Lower lobe of right lung (tissue), 2 donors: ENCODE measurements around the gene YES1. TPM values are rescaled to one million over a fixed set of nuclear protein-coding genes. Genes with fewer than 3 reads are reported as not detected.

ENCODE experiments used
- ATAC-seq, 2 donors: fragments of 200-7000 bp; cut with Tn5 transposase; one replicate each; pipeline ENCODE4 v1.9.1; 2020 to 2022; ENCODE audit warnings: mild to moderate bottlenecking in 2 of 2, moderate library complexity in 2 of 2
- DNase-seq: peaks from one replicate; pipeline ENCODE4 v3.0.0-alpha.2; 2020
- H3K27ac ChIP-seq: fragments of 200-600 bp; one replicate; pipeline ENCODE4 v1.8.0; 2022
- H3K27me3 ChIP-seq: fragments of 200-600 bp; one replicate; pipeline ENCODE4 v1.8.0; 2022; ENCODE audit warnings: low read depth
- H3K36me3 ChIP-seq: fragments of 200-600 bp; one replicate; pipeline ENCODE4 v1.8.0; 2022; ENCODE audit warnings: mild to moderate bottlenecking
- H3K4me1 ChIP-seq: fragments of 200-600 bp; one replicate; pipeline ENCODE4 v1.8.0; 2022
- H3K4me3 ChIP-seq: fragments of 200-600 bp; one replicate; pipeline ENCODE4 v1.8.0; 2022; ENCODE audit warnings: mild to moderate bottlenecking
- H3K9me3 ChIP-seq: fragments of 200-600 bp; one replicate; pipeline ENCODE4 v1.8.0; 2022
- intact Hi-C: fragments of 100-400 bp; cut with DNase I; formaldehyde crosslinking; loops from one replicate; pipeline ENCODE4 v1.11.0; 2022
- long read RNA-seq: library from polyadenylated mRNA; unstranded; transcript quantifications from one replicate; pipeline ENCODE4 v2.0.0, GENCODE V29; 2021
- total RNA-seq: library from RNA; stranded (reverse); fragmentation: NEBNext Ultra II Directional; extraction: Animal tissue kit (Norgen Biotek cat#: 25700); gene quantifications from one replicate; pipeline ENCODE4 v1.2.1, GENCODE V29; 2021
- TF ChIP-seq, protein P1 (sequence below): fragments of 200-600 bp; IDR thresholded peaks from one replicate; pipeline ENCODE4 v1.8.0; 2022; ENCODE audit warnings: antibody characterized with exemption, mild to moderate bottlenecking
- donor health status: DM: no; HTN: yes; CAD: no; lungs with severe emphysema.

The YES1 gene
- total RNA-seq, result 42.0 TPM
- long read RNA-seq, full-length matches to known transcripts, result 35 of 52 reads
- long read RNA-seq, partial matches to known transcripts, result 4 of 52 reads
- long read RNA-seq, other reads (novel, unspliced or antisense), result 13 of 52 reads

- H3K4me3 ChIP-seq, result peak within 1 kb of the TSS; percentile 91
- DNase-seq, result peak; percentile 80
- H3K27ac ChIP-seq, result peak within 1 kb of the TSS; percentile 93
- peak; percentile 95 to 96 for ATAC-seq
- intact Hi-C loops, result no loop called here
- no peaks in the 10 kb centered on the region for H3K9me3 ChIP-seq
- TF ChIP-seq, protein P1, sequence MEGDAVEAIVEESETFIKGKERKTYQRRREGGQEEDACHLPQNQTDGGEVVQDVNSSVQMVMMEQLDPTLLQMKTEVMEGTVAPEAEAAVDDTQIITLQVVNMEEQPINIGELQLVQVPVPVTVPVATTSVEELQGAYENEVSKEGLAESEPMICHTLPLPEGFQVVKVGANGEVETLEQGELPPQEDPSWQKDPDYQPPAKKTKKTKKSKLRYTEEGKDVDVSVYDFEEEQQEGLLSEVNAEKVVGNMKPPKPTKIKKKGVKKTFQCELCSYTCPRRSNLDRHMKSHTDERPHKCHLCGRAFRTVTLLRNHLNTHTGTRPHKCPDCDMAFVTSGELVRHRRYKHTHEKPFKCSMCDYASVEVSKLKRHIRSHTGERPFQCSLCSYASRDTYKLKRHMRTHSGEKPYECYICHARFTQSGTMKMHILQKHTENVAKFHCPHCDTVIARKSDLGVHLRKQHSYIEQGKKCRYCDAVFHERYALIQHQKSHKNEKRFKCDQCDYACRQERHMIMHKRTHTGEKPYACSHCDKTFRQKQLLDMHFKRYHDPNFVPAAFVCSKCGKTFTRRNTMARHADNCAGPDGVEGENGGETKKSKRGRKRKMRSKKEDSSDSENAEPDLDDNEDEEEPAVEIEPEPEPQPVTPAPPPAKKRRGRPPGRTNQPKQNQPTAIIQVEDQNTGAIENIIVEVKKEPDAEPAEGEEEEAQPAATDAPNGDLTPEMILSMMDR, result no peak
- no peaks in the 10 kb centered on the region for H3K36me3 ChIP-seq
- peaks cover 50% of the 10 kb centered on the region for H3K4me1 ChIP-seq
- H3K27me3 ChIP-seq, result no peaks in the 10 kb centered on the region
These were observed at the start of gene YES1 for GRCh38 chr18:811892-812375. Gene YES1 (minus strand): TSS chr18:812242. CDS start chr18:756827, 55,415 bp downstream.

- intact Hi-C loops, result no loop called here
- H3K36me3 ChIP-seq, result no peaks in the 10 kb centered on the region
- H3K4me3 ChIP-seq, result no peak overlapping the region
- no peak overlapping the region for H3K27ac ChIP-seq
- no peak for DNase-seq
- peaks cover 5% of the 10 kb centered on the region for H3K27me3 ChIP-seq
- no peaks in the 10 kb centered on the region for H3K9me3 ChIP-seq
- H3K4me1 ChIP-seq, result no peaks in the 10 kb centered on the region
- ATAC-seq, result no peak
- TF ChIP-seq, protein P1, result no peak
These were observed 45.9 kb upstream of the YES1 start for GRCh38 chr18:857986-858385.

- no peaks in the 10 kb centered on the region for H3K27me3 ChIP-seq
- H3K36me3 ChIP-seq, result no peaks in the 10 kb centered on the region
- DNase-seq, result no peak
- H3K9me3 ChIP-seq, result no peaks in the 10 kb centered on the region
- no peak overlapping the region for H3K27ac ChIP-seq
- ATAC-seq, result no peak
- no peaks in the 10 kb centered on the region for H3K4me1 ChIP-seq
- TF ChIP-seq, protein P1, result no peak
- intact Hi-C loops, result no loop called here
- no peak overlapping the region for H3K4me3 ChIP-seq
These were observed 41.4 kb upstream of the YES1 start for GRCh38 chr18:853471-853870.

- no peak overlapping the region for H3K4me3 ChIP-seq
- H3K9me3 ChIP-seq, result no peaks in the 10 kb centered on the region
- no peaks in the 10 kb centered on the region for H3K4me1 ChIP-seq
- H3K27me3 ChIP-seq, result no peaks in the 10 kb centered on the region
- intact Hi-C loops, result no loop called here
- no peak for DNase-seq
- TF ChIP-seq, protein P1, result no peak
- ATAC-seq, result no peak
- no peaks in the 10 kb centered on the region for H3K36me3 ChIP-seq
- no peak overlapping the region for H3K27ac ChIP-seq
These were observed 38.9 kb upstream of the YES1 start for GRCh38 chr18:850960-851359.

GRCh38 chr18:849021-849420, 37.0 kb upstream of the YES1 start:
- intact Hi-C loops, result no loop called here
- no peaks in the 10 kb centered on the region for H3K36me3 ChIP-seq
- no peaks in the 10 kb centered on the region for H3K9me3 ChIP-seq
- H3K4me3 ChIP-seq, result no peak overlapping the region
- H3K27ac ChIP-seq, result no peak overlapping the region
- no peak for ATAC-seq
- H3K4me1 ChIP-seq, result no peaks in the 10 kb centered on the region
- no peak for DNase-seq
- H3K27me3 ChIP-seq, result no peaks in the 10 kb centered on the region
- TF ChIP-seq, protein P1, result no peak
